AG09309 (cell line): Measurements from ENCODE around the gene APBA3.
A peak's percentile ranks its signal among the peaks of the same experiment; 100 is the strongest.

Experiments
- DNase-seq: peaks from one replicate; pipeline ENCODE4 v3.0.0-alpha.2; 2010; ENCODE audit warnings: low read depth
- H3K4me3 ChIP-seq: 2 replicates; pipeline ENCODE4 v1.5.1; 2011; ENCODE audit warnings: mild to moderate bottlenecking, low read depth, low read length, moderate library complexity; ENCODE audit not compliant: control insufficient read depth
- CTCF ChIP-seq: IDR thresholded peaks from 2 replicates; pipeline ENCODE4 v1.5.1; 2011; ENCODE audit warnings: mild to moderate bottlenecking, low read depth, low read length, inconsistent platforms; ENCODE audit not compliant: insufficient read depth, control insufficient read depth; ENCODE audit errors: missing control alignments

Gene APBA3, protein sequence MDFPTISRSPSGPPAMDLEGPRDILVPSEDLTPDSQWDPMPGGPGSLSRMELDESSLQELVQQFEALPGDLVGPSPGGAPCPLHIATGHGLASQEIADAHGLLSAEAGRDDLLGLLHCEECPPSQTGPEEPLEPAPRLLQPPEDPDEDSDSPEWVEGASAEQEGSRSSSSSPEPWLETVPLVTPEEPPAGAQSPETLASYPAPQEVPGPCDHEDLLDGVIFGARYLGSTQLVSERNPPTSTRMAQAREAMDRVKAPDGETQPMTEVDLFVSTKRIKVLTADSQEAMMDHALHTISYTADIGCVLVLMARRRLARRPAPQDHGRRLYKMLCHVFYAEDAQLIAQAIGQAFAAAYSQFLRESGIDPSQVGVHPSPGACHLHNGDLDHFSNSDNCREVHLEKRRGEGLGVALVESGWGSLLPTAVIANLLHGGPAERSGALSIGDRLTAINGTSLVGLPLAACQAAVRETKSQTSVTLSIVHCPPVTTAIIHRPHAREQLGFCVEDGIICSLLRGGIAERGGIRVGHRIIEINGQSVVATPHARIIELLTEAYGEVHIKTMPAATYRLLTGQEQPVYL

GRCh38 chr19:3761382-3762129, at the start of gene APBA3:
Gene APBA3 (minus strand): TSS chr19:3761692. CDS start chr19:3760264, 1,428 bp downstream.
- DNase-seq = peak; percentile 39

DNA sequence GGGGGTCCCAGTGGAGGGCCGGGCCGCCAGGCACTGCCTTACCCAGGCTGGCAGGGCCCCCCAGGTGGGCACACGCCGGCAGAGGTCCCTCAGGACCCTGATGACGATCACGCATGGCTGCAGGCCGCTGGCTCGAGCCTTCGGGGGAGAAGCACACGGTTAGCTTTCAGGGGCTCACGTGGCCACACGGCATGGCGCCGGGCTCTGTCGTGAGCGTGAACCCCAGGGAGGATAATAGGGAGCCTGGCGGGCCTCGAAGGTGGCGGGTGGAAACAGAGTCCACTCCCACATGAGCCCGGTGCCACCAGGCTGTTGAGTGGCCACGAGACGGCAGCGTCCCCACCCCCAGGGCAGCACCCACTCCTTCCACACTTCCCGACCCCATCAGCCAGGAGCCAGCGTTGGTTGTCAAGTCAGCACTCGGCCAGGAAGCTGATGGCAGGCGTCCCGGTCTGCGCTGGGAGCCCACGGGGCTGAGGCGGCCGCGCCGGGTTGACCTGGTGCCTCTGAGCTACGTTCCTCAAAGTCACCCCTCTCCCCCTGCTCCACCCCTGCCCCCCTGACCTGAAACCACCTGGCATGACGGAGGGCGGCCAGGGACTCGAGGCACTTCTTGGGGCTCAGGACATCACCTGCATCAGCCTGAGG, 49.3 kb upstream of the APBA3 start:
- no peak for TF ChIP-seq CTCF
- no peak overlapping the region for H3K4me3 ChIP-seq

More at GRCh38 chr19:3761382-3762129, at the start of gene APBA3:
- TF ChIP-seq CTCF = peak; percentile 73
- H3K4me3 ChIP-seq = peak within 1 kb of the TSS; percentile 72

GRCh38 chr19:3809881-3810707, 48.6 kb upstream of the APBA3 start:
- DNase-seq = no peak
- H3K4me3 ChIP-seq = no peak overlapping the region

More for the DNA sequence above, 49.3 kb upstream of the APBA3 start:
- DNase-seq = no peak

DNA sequence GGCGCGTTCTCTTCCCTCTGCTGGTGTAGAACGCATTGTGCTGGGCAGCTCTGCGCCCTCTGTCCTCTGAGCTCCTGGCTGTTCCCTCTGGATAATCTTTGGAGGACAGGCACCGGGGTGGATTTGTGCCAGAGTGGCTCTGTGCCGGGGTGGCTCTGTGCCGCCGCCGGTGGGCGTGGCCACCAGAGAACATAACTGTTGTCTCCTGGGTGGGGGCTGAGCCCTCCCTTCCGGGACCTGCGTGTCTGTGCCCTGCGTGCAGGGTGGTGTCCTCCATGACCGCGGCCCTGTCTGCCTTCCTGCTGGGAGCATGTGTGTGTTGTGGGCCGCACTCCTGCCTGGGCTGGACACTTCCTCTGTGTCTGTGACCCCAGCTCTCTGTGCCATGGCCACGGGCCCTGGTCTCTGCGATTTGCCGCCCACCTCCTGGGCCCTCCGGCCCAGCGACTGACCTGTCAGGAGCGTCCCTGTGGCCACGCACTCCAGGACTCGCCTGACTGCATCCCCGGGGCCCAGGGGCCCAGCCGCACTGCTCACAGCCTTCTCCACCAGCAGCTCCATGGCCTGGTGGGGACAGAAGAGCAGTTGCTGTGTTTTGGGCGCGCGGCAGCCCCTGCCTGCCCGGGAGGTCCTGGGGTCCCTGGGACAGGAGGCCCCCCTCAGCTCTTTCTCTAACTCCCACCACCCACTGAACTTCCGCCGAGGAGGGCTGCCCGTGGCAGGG, 47.1 kb upstream of the APBA3 start:
- TF ChIP-seq CTCF = no peak
- H3K4me3 ChIP-seq = no peak overlapping the region
- no peak for DNase-seq

More at GRCh38 chr19:3809881-3810707, 48.6 kb upstream of the APBA3 start:
- no peak for TF ChIP-seq CTCF

GRCh38 chr19:3807574-3808354, 46.3 kb upstream of the APBA3 start:
- no peak for TF ChIP-seq CTCF
- no peak for DNase-seq
- no peak overlapping the region for H3K4me3 ChIP-seq
